WTC11 (cell line): ENCODE measurements around the gene H2AZ2. TPM values are rescaled to one million over a fixed set of nuclear protein-coding genes. Genes with fewer than 3 reads are reported as not detected.

ENCODE experiments used
- ATAC-seq: fragments of 200-7000 bp; cut with Tn5 transposase; 2 replicates; pipeline ENCODE4 v1.10.0; 2021; ENCODE audit warnings: mild to moderate bottlenecking, moderate library complexity
- CTCF ChIA-PET: fragments of 300-600 bp; sonication (Branson Sonifier 250); formaldehyde crosslinking; loops from one replicate; lab custom pipeline; 2021; ENCODE audit warnings: antibody characterized with exemption; lab: Charles Lee
- POLR2A ChIA-PET: fragments of 350-600 bp; sonication (Branson Sonifier 250); formaldehyde crosslinking; loops from one replicate; lab custom pipeline; 2021; ENCODE audit warnings: antibody characterized with exemption; lab: Charles Lee
- DNase-seq: peaks from one replicate; pipeline ENCODE4 v3.0.0; 2021; ENCODE audit warnings: low spot score
- H3K27ac Mint-ChIP-seq: 2 replicates; pipeline ENCODE4 v1.8.0; 2021; ENCODE audit warnings: mixed read lengths
- H3K27me3 Mint-ChIP-seq: 2 replicates; pipeline ENCODE4 v1.8.0; 2021; ENCODE audit warnings: low read depth, mild to moderate bottlenecking, moderate library complexity, mixed read lengths
- H3K36me3 Mint-ChIP-seq: 2 replicates; pipeline ENCODE4 v1.8.0; 2021; ENCODE audit warnings: mixed read lengths
- H3K4me1 Mint-ChIP-seq: 2 replicates; pipeline ENCODE4 v1.8.0; 2022; ENCODE audit warnings: mixed read lengths
- H3K4me3 Mint-ChIP-seq: 2 replicates; pipeline ENCODE4 v1.8.0; 2021; ENCODE audit warnings: mild to moderate bottlenecking, moderate library complexity, mixed read lengths
- H3K9me3 Mint-ChIP-seq: 2 replicates; pipeline ENCODE4 v1.8.0; 2021; ENCODE audit warnings: mixed read lengths
- ATF2 ChIP-seq: sonication (generic); formaldehyde crosslinking; IDR thresholded peaks from 2 replicates; pipeline ENCODE4 v1.8.1; 2022; ENCODE audit warnings: low read depth, missing genetic modification reagents, borderline replicate concordance
- ATF6 ChIP-seq: sonication (generic); formaldehyde crosslinking; IDR thresholded peaks from 2 replicates; pipeline ENCODE4 v1.8.1; 2023; ENCODE audit warnings: mild to moderate bottlenecking, missing genetic modification reagents
- CBFB ChIP-seq: sonication (generic); formaldehyde crosslinking; IDR thresholded peaks from 2 replicates; pipeline ENCODE4 v1.8.1; 2022; ENCODE audit warnings: mild to moderate bottlenecking, low read depth, missing genetic modification reagents
- GABPB1 ChIP-seq: sonication (generic); formaldehyde crosslinking; IDR thresholded peaks from 2 replicates; pipeline ENCODE4 v1.8.1; 2023; ENCODE audit warnings: mild to moderate bottlenecking, missing genetic modification reagents
- HMGA2 ChIP-seq: fragments of 250-450 bp; sonication (Bioruptor Pico); IDR thresholded peaks from 2 replicates; pipeline ENCODE4 v1.4.0; 2021; ENCODE audit warnings: mild to moderate bottlenecking, moderate library complexity
- MAX ChIP-seq: sonication (generic); formaldehyde crosslinking; IDR thresholded peaks from 2 replicates; pipeline ENCODE4 v1.8.0; 2022; ENCODE audit warnings: mild to moderate bottlenecking, missing genetic modification reagents
- NR1H2 ChIP-seq: sonication (generic); formaldehyde crosslinking; IDR thresholded peaks from 2 replicates; pipeline ENCODE4 v1.9.0; 2021; ENCODE audit warnings: mild to moderate bottlenecking, moderate library complexity, missing genetic modification reagents
- PREB ChIP-seq: sonication (generic); formaldehyde crosslinking; IDR thresholded peaks from 2 replicates; pipeline ENCODE4 v1.8.1; 2022; ENCODE audit warnings: mild to moderate bottlenecking, missing genetic modification reagents, moderate library complexity, borderline replicate concordance
- PRRX2 ChIP-seq: fragments of 250-450 bp; sonication (Bioruptor Pico); IDR thresholded peaks from 2 replicates; pipeline ENCODE4 v1.8.0; 2021; ENCODE audit warnings: mild to moderate bottlenecking
- STAT6 ChIP-seq: sonication (generic); formaldehyde crosslinking; conservative IDR thresholded peaks from 2 replicates; pipeline ENCODE4 v1.8.1; 2023; ENCODE audit warnings: mild to moderate bottlenecking, low read depth, missing genetic modification reagents, moderate library complexity
- TEAD4 ChIP-seq: sonication (generic); formaldehyde crosslinking; IDR thresholded peaks from 2 replicates; pipeline ENCODE4 v1.8.0; 2022; ENCODE audit warnings: mild to moderate bottlenecking, missing genetic modification reagents
- TP53 ChIP-seq: sonication (generic); formaldehyde crosslinking; IDR thresholded peaks from 2 replicates; pipeline ENCODE4 v1.8.1; 2023; ENCODE audit warnings: mild to moderate bottlenecking, missing genetic modification reagents
- ZBTB43 ChIP-seq: sonication (generic); formaldehyde crosslinking; IDR thresholded peaks from 2 replicates; pipeline ENCODE4 v1.8.1; 2023; ENCODE audit warnings: mild to moderate bottlenecking, missing genetic modification reagents
- ZNF281 ChIP-seq: sonication (generic); formaldehyde crosslinking; IDR thresholded peaks from 2 replicates; pipeline ENCODE4 v1.8.0; 2023; ENCODE audit warnings: mild to moderate bottlenecking, missing genetic modification reagents
- ZNF532 ChIP-seq: fragments of 250-450 bp; sonication (Bioruptor Pico); IDR thresholded peaks from 2 replicates; pipeline ENCODE4 v1.9.0; 2021; ENCODE audit warnings: mild to moderate bottlenecking, borderline replicate concordance
- total RNA-seq: library from RNA; stranded (reverse); gene quantifications from 3 replicates; pipeline ENCODE4 v1.2.3, GENCODE V29; 2021

The H2AZ2 gene
- total RNA-seq, 1 experiment from 2014 or later = 178 TPM

- TF ChIP-seq TEAD4 (CRISPR knock-in tag) (no peak), GABPB1 (CRISPR knock-in tag) (no peak), CBFB (CRISPR knock-in tag) (no peak), NR1H2 (CRISPR knock-in tag) (no peak), ZBTB43 (CRISPR knock-in tag) (no peak), ZNF532 (CRISPR knock-in tag) (no peak), PRRX2 (CRISPR knock-in tag) (no peak), ZNF281 (no peak), STAT6 (CRISPR knock-in tag) (no peak), HMGA2 (CRISPR knock-in tag) (no peak), ATF6 (no peak), MAX (CRISPR knock-in tag) (no peak), PREB (CRISPR knock-in tag) (no peak), ATF2 (CRISPR knock-in tag) (no peak), TP53 (CRISPR knock-in tag) (no peak)
- no peak overlapping the region for H3K4me3 Mint-ChIP-seq
- no peaks in the 10 kb centered on the region for H3K27me3 Mint-ChIP-seq
- ATAC-seq (no peak), DNase-seq (no peak)
- H3K4me1 Mint-ChIP-seq = no peaks in the 10 kb centered on the region
- POLR2A ChIA-PET = no interaction called here
- peaks cover 61% of the 10 kb centered on the region for H3K36me3 Mint-ChIP-seq
- no peaks in the 10 kb centered on the region for H3K9me3 Mint-ChIP-seq
- CTCF ChIA-PET = no interaction called here
- peak overlapping the region; percentile 21; the same call in 1 of the 2 replicates for H3K27ac Mint-ChIP-seq
These were observed 9.1 kb downstream of the H2AZ2 start for GRCh38 chr7:44838751-44839150.
